ENCODE measurements around the gene KCNH2.
"Not testable (repeated sequence)": the region's sequence is repeated elsewhere in the genome, so short reads cannot be mapped to it uniquely, and the experiment has no call there.

Gene KCNH2

DNA sequence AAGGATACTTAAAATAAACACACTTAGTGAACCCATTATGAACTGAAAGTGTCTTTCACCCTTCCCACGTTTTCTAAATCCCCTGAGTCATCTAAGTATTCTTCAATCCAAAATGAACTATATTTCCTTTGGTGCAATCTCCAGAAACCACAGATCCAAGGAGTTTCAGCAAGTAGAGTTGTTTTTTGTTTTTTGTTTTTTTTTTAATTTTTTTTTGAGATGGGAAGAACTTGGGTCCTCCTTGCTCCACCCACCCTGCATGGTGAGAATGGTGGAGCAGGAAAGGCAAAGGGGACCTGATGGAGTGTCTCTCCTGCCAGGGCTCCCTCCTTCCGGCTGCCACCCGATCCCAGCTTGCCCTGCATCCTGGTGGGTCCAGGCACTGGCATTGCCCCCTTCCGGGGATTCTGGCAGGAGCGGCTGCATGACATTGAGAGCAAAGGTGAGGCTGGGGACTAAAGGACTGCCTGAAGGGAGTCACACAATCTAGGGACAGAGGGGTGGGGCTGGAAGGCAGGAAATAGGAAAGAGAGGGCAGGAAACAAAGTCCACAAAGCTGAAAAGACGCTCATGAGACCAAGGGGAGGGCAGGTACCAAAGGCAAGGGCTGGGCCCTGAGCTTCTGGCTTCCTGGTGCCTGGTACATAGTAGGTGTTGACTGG lies 34.0 kb upstream of the KCNH2 start:
- DNase-seq: no peak

DNA sequence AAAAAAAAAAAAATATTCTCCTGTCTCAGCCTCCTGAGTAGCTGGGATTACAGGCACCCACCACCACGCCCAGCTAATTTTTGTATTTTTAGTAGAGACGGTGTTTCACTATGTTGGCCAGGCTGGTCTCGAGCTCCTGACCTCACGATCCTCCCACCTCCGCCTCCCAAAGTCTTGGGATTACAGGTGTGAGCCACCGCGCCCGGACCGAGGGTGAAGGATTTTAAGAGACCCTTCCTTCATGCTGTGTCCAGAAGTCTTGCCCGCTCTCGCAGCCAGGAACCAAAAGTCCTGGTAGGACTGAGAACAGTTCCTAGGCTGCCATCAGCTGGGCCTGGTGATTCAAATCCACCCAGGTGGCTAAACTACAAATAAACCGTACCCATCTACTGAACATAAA lies 33.5 kb upstream of the KCNH2 start:
- not testable (repeated sequence) for DNase-seq

DNA sequence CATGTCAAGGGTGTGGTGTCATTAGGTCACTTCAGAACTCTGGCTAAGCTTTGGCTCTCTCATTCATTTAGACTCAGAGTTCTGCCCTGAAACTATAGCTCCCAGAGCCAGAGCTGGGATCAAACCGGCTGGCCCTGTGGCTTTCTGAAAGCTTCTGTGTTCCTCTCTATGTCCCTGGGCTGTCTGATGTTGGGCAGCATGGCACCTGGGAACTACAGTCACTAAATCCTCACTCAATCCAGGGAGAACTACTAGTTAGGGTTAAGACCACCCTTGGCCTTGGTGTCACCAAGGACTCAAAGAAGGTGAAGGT lies 32.9 kb upstream of the KCNH2 start:
- no peak for DNase-seq

- no peak for DNase-seq
These were observed 32.4 kb upstream of the KCNH2 start for GRCh38 chr7:151010307-151011096.

- DNase-seq: no peak
These were observed 31.9 kb upstream of the KCNH2 start for GRCh38 chr7:151010037-151010306.

DNA sequence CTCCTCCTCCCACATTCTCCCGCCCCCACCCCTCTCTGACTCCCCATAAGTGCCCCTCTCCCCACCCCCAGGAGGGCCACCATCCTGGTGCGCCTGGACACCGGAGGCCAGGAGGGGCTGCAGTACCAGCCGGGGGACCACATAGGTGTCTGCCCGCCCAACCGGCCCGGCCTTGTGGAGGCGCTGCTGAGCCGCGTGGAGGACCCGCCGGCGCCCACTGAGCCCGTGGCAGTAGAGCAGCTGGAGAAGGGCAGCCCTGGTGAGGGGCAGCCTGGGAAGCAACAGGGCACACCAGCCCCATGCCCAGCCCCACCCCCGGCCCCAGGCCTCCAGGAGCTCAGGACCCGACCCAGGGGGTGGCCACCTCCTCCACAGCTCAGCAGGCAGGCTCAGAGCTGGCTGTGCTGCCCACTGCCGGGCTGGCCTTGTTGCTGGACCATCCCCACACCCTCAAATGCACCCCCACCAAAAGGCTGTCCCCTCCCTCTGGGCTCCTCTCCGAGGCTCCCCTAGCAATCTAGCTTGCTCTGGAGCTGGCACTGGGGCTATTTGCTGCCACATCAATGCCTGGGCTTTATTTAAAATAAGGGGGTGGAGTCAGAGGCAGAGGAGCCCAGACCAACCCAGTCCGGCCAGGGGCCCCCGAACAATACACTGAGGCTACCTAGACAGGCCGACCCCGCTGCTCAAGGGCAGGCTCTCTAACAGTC lies 31.4 kb upstream of the KCNH2 start:
- DNase-seq: no peak

- DNase-seq: no peak
These were observed 30.6 kb upstream of the KCNH2 start for GRCh38 chr7:151008511-151009323.

DNA sequence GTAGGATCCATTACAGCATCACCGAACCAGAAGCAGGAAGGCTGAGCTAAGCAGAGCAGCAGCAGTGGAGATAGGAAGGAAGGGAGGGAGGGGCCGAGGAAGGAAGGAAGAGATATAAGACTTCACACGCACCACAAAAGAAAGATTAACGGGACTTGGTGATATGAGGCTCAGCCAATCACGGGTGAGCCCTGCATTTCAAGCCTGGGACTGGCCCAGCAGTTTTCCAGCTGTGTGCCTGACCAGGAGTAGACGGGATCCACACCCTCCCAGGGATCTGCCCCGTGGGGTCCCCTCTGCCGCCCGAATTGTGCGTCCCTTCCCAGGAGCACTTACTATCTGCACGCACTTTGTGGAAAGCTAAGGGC lies 30.0 kb upstream of the KCNH2 start:
- DNase-seq: no peak

DNA sequence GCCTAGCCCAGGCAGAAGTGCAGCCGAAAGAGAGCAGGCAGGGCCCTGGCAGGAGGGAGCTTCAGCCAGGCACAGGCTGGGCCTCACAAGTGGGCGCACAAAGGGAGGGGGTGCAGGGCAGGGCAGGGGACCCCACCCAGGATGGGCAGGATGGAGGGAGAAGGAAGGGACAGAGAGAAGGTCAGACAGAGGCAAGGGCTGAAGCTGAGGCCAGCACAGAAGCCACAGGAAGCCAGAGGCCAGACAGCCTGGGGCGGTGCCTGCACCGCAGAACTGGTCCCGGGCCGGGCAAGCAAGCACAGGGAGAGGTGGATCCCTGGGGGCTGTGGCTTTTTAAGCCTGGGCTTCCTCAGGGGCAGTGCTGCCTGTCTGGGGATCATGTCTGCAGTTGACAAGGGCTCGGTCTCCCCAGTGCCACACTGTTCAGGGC lies 29.4 kb upstream of the KCNH2 start:
- no peak for DNase-seq

- no peak for DNase-seq
These were observed 28.6 kb upstream of the KCNH2 start for GRCh38 chr7:151006590-151007300.

DNA sequence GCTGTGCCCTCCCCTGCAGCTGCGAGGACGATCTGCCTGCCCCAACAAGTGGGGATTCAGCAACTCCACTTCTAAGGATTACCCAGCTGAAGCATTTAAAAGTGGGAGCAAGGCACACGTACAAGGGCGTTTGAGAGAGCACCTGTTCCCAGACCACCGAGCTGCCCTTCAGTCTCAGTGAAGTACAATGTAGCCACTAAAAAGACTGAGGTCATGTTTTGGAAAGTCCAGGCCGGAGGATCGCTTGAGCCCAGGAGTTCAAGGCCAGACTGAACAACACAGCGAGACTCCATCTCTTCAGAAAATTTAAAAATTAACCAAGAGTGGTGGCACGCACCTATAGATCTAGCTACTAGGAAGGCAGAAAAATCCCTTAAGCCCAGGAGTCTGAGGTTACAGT lies 27.4 kb upstream of the KCNH2 start:
- no peak for DNase-seq

DNA sequence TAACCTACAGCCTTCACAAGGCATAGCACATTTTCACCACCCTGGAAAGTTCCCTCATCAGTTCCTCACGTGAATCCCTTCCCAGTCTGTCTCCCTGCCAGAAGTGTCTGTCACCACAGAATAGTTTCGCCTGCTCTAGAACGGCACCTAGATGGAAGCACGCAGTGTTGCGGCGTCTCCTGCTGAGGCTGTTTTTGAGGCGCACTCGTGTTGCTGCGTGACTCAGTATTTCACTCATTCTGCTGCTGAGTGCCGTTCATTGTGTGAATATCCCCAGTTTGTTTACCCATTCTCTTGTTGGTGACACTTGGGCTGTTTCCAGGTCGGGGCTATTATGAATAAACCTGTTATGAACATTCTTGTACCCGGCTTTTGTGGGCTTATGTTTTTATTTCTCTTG lies 25.5 kb upstream of the KCNH2 start:
- DNase-seq: no peak

DNA sequence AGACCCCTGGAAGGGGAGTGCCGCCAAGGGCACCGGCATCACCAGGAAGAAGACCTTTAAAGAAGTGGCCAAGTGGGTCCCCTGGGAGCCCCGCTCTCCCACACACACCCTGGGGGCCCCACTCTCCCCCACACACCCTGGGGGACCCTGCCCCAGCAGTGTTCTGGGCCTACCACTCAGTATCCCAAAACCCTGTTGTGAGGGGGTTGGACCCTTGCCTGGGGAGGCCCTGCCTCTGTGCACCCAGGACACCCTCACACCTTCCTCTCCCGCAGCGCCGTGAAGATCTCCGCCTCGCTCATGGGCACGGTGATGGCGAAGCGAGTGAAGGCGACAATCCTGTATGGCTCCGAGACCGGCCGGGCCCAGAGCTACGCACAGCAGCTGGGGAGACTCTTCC lies 23.4 kb upstream of the KCNH2 start:
- no peak for DNase-seq

GRCh38 chr7:151000897-151001495 lies 22.9 kb upstream of the KCNH2 start:
- DNase-seq: no peak

- no peak for DNase-seq
These were observed 21.5 kb upstream of the KCNH2 start for GRCh38 chr7:150999497-151000230.

DNA sequence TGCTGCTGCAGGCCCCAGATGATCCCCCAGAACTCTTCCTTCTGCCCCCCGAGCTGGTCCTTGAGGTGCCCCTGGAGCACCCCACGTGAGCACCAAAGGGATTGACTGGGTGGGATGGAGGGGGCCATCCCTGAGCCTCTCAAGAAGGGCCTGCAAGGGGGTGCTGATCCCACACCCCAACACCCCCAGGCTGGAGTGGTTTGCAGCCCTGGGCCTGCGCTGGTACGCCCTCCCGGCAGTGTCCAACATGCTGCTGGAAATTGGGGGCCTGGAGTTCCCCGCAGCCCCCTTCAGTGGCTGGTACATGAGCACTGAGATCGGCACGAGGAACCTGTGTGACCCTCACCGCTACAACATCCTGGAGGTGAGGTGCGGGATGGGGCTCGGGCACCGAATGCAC lies 20.9 kb upstream of the KCNH2 start:
- DNase-seq: no peak

DNA sequence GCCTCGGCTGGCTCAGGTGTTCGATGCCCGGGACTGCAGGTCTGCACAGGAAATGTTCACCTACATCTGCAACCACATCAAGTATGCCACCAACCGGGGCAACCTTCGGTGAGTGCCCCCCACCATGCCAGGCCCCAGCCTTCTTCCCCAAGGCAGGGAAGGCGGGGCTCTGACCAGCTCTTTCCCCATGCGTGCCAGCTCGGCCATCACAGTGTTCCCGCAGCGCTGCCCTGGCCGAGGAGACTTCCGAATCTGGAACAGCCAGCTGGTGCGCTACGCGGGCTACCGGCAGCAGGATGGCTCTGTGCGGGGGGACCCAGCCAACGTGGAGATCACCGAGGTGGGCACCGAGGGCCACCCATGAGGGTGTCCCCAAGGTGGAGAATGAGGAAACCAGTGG lies 20.2 kb upstream of the KCNH2 start:
- no peak for DNase-seq

- DNase-seq: no peak
These were observed 19.7 kb upstream of the KCNH2 start for GRCh38 chr7:150997817-150998216.

GRCh38 chr7:150997075-150997511 lies 19.0 kb upstream of the KCNH2 start:
- no peak for DNase-seq

DNA sequence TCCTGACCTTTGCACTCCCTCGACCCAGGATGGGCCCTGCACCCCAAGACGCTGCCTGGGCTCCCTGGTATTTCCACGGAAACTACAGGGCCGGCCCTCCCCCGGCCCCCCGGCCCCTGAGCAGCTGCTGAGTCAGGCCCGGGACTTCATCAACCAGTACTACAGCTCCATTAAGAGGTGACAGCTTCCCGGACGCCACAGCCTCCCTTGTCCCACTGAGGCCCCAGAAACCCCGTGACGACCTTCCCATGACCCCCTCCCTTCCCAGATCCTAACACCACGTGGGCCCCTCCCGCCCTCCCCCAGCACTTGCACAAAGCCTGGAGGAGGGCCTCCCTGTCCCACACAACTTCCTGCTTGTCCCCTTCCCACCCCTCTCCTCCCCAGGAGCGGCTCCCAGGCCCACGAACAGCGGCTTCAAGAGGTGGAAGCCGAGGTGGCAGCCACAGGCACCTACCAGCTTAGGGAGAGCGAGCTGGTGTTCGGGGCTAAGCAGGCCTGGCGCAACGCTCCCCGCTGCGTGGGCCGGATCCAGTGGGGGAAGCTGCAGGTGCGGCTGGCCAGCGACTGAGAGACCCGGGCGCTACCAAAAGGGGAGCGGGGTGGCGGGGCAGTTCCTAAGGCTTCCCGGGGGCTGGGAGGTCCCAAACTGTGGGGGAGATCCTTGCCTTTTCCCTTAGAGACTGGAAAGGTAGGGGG lies 18.4 kb upstream of the KCNH2 start:
- no peak for DNase-seq
